ENCODE measurements around the gene IL6ST.
"Not testable (repeated sequence)": the region's sequence is repeated elsewhere in the genome, so short reads cannot be mapped to it uniquely, and the experiment has no call there.

Gene IL6ST

DNA sequence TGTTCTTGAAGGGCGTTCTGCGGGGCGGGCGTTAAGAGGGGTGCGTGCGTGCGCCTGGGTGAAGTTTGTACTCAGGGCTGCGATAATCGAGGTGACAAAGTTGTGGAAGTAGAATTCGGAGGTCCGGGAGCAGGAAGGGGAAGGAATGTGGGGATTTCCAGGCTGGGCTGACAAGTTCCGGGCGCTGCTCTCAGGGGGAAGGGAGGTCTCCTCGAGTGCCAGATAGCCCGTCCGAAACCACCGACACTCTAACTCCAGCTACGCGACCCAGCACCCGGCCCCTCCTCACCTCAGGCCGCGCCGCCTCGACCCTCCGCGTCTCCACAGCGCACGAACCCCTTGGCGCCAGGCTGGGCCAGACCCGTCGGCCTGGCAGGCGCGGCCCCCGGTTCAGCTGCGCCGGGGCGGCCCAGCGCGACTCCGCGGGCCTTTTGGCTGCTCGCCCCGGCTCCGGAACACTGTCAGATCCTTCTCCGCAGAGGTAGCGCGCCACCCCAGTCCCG, at the start of gene IL6ST:
TSS of gene IL6ST (minus strand) at position 469 of the 503 bp plus-strand sequence. CDS start 18,685 bp downstream, outside the sequence.
- DNase-seq (ENCODE audit: low read depth), result no peak

DNA sequence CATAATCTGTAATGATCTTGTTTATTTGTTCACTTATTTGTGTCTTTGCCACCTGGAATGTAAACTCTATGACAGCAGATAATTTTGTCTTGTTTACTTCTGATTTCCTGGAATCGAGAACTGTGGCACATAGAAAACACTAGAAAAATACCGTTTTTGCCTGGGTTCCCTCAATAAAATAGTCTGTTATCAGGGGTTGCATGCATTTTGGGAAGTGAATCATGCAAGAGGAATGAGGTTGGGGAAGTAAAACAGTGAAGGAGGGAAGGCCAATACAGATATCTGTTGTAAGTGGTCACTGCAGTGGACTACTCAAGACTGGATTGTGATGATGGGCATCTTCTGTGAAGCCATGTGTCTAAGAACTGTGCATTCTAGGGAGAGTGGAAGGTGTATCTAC, 45.2 kb upstream of the IL6ST start:
- no peak for DNase-seq (ENCODE audit: low read depth)

DNA sequence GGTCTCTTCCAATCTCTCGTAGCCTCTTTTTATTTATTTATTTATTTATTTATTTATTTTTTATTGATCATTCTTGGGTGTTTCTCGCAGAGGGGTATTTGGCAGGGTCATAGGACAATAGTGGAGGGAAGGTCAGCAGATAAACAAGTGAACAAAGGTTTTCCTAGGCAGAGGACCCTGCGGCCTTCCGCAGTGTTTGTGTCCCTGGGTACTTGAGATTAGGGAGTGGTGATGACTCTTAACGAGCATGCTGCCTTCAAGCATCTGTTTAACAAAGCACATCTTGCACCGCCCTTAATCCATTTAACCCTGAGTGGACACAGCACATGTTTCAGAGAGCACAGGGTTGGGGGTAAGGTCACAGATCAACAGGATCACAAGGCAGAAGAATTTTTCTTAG, 43.4 kb upstream of the IL6ST start:
- not testable (repeated sequence) for DNase-seq (ENCODE audit: low read depth)

DNA sequence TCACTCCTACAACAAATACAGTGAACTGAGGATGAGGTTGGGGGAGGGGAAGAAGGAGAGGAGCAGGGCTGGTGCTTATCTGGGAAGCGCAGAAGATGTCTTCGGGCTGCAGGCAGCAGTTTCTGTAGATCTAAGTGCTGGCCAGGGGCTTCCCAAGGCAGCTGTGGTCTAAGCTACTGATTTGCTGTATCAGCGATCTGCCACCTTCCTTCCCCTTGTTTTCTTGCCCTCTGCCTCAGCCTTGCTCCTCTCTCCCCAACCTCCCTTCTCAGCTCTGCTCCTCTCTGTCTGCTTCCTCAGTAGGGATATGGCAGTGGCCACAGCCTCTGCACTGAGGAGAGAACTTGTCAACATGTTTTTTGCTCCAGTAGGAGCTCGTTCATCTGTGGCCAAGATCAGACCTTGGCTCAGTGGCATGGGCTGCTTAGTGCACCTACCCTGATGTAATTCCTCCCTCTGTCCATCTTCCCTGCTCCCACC, 42.8 kb upstream of the IL6ST start:
- DNase-seq (ENCODE audit: low read depth), result no peak

DNA sequence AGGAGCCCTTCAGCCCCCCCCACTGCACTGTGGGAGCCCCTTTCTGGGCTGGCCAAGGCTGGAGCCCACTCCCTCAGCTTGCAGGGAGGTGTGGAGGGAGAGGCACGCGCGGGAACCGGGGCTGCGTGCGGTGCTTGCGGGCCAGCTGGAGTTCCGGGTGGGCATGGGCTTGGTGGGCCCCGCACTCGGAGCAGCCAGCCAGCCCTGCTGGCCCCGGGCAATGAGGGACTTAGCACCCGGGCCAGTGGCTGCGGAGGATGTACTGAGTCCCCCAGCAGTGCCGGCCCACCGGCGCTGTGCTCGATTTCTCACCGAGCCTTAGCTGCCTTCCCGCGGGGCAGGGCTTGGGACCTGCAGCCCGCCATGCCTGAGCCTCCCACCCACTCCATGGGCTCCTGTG, 40.6 kb upstream of the IL6ST start:
- not testable (repeated sequence) for DNase-seq (ENCODE audit: low read depth)

DNA sequence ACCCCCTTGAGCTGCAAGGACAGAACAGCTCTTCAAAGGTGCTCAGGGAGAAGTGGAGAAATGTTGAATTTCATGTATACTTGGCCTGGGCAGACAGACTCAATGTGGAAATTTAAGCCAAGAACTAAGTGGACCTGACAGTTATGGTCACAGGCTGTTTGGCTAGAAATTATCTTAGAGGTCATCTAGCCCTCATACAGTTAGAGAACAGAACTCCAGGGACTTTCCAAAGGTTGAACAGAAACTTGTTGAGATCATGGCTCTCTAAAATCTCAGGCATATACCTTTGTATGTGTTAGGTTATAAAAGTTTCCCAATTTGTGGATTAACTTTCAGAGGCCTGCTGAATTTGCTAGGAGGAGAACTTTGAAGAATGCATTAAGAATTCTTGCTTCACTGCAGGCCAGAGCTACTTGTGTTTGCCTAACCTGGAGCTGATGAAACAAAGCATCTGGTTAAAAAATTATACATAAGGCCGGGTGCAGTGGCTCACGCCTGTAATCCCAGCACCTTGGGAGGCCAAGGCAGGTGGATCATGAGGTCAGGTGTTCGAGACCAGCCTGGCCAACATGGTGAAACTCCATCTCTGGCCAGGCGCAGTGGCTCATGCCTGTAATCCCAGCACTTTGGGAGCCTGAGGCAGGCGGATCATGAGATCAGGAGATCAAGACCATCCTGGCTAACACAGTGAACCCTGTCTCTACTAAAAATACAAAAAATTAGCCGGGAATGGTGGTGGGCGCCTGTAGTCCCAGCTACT, 35.3 kb upstream of the IL6ST start:
- not testable (repeated sequence) for DNase-seq (ENCODE audit: low read depth)

DNA sequence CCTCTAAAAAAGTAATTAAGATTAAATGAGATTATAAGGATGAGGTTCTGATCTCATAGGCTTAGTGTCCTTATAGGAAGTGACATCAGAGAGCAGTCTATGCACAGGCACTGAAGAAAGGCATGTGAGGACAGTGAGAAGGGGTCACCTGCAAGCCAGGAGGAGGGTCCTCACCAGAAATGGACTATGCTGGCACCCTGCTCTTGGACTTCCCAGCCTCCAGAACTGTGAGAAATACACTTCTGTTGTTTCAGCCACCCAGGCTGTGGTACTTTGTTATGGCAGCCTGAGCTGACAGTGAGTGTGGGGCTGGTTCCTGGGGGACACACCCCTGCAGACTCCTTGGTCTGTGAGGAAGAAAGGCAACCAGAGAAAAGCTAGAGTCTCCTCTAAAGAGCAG, 34.7 kb upstream of the IL6ST start:
- DNase-seq (ENCODE audit: low read depth), result no peak

DNA sequence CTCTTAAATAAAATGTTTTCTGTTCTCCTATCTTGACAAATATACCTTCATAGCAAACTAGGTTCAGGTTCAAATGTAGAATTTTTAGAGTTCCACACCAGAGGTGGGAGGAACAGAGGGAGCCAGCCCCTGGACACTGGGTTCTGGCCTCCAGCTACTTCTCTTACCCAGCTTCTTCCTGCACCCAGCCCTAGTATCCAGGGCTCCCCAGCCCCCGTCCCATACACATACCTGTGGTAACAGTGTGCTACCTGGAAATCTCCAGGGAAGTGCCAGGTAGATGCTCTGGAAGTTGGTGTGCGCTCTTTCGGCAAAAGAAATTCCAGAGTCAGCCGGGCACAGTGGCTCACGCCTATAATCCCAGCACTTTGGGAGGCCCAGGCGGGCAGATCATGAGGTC, 33.9 kb upstream of the IL6ST start:
- no peak for DNase-seq (ENCODE audit: low read depth)

DNA sequence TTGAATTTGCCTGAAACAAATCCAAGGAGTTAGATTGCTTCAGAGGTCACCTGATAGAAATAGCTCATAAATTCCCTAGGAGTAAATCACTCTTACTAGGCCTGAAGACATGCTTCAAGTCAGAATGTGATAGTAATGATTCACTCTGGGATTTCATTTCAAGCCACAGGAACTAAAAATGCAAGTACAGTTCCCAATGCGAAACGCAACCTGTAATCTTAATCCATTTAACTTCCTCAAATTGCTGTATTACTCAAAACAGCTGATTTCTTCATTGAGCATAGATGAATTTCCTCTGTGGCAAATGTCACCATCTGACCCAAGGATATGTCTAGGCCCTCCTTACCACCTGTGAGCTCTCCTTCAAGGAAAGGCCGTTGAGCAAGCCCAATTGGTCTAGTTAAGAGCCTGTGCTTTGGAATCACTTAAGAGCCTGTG, 32.1 kb upstream of the IL6ST start:
- DNase-seq (ENCODE audit: low read depth), result no peak

DNA sequence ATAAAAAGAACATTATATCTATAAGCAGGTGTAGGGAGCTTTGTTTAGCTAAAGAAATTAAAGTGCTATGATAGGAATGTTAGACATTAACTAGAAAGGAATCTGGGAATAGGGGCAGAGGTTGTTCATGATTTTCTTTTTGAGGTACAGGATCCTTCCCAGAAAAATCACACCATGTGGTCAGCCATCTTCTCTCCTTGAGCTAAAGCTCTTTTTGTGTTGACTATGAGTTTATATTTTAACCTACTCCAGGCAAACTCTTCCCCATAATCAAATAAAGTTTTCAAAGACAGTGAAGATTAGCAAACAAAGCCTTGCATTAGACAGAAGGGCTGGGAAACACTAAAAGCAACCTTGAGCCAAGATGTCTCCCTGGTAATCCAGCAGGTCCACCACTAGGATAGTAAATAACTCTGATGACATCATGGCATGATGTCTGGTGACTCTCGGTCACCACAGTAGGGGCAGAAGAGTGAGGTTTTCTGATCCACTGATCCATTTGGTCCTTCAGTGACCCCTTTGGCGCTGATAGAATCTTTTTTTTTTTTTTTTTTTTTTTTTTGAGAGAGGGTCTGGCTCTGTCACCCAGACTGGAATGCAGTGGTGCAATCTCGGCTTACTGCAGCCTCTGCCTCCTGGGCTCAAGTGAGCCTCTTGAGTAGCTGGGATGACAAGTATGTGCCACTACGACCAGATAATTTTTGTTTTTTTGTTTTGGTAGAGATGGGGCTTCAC, 30.6 kb upstream of the IL6ST start:
- DNase-seq (ENCODE audit: low read depth), result no peak

DNA sequence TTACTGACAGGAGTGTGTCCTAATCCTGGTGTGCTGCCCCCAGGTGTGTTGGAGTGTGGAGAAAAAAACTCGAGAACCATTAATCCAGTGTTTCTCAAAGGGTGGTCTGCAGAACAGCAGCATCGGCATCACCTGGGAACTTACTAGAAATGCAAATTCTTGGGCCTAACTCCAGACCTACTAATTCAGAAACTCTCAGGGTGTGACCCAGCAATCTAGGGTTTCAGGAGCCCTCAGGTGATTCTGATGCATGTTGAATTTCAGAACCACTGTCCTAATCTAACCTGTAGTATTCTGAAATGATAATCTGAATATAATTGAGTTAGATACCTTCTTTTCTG, 30.0 kb upstream of the IL6ST start:
- no peak for DNase-seq (ENCODE audit: low read depth)

DNA sequence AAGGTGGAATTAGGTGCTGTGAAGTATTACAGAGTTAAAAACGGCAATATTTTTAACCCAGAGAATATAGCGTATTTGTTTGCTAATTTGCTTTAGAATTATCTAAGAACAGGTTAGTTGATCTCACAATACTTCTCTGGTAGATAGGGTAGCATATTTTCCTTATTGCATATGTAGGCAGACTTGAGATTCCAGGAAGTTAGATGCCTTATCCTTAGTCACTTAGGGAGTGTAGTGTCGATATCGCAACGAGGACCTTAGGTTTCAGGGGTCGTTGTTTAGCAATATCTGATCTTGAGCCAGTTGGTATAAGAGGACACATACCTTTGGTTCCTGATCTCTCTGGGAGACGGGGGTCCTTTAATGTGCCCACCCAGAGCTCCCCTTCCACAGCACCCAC, 28.5 kb upstream of the IL6ST start:
- no peak for DNase-seq (ENCODE audit: low read depth)

DNA sequence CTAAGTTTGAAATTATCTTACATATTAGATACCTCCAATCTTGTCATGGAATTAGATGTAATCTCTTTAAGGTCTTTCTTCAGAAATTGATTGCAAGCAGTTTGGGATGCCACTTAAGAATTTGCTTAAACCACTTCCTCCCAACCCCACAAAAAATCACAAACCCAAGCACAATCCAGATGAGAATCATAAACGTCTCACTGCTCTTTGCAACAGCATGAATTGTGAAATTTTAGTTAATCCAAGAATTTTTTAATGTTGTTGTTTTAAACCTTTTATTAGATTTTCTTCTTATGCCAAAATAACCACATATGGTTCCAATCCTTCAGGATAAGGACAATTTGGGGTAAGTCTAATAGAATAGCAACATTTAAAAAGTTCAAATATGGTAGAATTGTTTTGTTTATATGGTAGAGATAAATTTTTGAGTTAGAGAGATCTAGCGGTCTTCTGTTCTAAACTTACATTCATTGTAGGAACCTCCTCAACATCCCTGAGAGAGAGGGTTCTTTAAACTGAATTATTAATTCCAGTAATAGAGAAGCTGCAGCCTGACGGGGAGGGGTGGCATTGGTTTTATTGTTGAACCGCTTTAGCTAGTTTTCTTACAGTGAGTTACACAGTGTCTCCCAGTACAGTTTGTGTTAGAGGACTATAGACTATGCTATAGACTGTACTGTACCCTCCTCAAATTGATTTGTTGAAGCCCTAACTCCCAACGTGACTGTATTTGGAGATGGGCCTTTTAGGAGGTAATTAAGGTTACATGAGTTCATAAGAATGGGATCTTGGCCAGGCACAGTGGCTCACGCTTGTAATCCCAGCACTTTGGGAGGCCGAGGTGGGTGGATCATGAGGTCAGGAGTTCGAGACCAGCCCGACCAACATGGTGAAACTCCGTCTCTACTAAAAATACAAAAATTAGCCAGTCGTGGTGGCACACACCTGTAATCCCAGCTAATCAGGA, 24.8 kb upstream of the IL6ST start:
- DNase-seq (ENCODE audit: low read depth), result no peak

DNA sequence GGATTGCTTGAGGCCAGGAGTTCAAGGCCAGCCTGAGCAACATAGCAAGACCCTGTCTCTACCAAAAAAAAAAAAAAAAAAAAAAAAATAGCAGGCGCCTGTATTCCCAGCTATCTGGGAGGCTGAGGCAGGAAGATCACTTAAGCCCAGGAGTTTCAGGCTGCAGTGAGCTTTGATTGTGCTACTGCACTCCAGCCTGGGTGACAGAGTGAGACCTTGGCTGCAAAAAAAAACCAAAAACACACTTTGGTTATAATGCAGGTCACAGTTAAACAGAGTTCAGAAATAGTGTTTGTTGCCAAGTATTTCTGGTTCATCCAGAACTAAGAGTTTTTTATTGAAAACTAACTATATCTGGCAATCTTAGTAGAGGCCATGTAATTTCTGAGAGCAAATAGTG, 24.1 kb upstream of the IL6ST start:
- no peak for DNase-seq (ENCODE audit: low read depth)

DNA sequence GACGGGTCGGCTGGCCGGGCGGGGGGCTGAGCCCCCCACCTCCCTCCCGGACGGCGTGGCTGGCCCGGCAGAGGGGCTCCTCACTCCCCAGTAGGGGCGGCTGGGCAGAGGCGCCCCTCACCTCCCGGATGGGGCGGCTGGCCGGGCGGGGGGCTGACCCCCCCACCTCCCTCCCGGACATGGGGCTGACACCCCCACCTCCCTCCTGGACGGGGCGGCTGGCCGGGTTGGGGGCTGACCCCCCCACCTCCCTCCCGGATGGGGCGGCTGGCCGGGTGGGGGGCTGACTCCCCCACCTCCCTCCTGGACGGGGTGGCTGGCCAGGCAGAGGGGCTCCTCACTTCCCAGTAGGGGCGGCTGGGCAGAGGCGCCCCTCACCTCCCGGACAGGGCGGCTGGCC, 19.9 kb upstream of the IL6ST start:
- not testable (repeated sequence) for DNase-seq (ENCODE audit: low read depth)

DNA sequence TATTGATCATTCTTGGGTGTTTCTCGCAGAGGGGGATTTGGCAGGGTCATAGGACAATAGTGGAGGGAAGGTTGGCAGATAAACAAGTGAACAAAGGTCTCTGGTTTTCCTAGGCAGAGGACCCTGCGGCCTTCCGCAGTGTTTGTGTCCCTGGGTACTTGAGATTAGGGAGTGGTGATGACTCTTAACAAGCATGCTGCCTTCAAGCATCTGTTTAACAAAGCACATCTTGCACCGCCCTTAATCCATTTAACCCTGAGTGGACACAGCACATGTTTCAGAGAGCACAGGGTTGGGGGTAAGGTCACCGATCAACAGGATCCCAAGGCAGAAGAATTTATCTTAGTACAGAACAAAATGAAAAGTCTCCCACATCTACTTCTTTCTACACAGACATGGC, 19.2 kb upstream of the IL6ST start:
- not testable (repeated sequence) for DNase-seq (ENCODE audit: low read depth)

DNA sequence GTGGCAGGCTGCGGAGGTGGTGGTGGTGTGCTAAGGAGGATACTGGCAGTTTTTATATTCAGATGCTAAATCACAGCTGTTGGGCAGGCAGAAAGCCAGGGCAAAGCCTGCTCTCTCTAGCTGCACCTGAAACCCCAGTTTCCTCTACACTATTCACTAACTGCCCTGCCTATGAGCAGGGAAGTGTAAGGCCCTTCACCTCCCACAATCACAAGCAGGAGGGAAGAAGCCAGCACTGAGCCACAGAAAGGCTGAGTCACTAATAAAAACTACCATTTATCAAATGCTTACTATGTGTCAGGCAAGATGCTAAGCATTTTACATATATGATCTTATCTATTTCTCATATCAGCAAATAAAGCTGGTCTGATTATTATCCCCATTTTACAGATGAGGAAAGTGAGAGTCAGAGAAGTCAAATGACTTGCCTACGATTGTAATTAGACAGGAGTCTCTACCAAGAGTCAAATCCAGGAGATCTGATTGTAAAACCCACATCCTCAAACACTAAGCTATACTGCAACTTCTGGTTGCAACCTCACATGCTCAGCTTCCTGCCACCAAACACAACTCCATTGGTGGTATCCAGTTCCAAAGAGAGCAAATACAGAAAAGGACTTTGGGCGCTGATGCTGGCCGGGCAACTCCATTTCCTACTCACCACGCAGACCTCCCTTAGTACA, 17.7 kb upstream of the IL6ST start:
- DNase-seq (ENCODE audit: low read depth), result no peak

DNA sequence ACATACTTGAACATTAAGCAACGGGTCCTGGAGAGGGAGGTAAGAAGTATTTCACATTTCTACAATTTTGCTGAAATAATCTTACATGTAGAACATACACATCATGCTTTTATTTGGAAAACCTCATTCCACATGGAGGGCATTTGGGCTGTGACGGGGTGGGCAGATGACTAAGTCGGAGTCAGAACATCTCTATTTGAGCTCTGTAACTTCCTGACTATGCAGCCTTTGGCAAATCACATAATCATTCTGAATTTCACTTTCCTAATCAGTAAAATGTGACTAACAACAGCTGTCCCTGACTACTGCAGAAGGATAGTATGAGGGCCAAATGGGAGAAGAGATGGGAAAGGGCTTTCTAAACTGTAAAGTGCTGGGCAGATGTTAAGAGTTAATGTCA, 17.1 kb upstream of the IL6ST start:
- no peak for DNase-seq (ENCODE audit: low read depth)

DNA sequence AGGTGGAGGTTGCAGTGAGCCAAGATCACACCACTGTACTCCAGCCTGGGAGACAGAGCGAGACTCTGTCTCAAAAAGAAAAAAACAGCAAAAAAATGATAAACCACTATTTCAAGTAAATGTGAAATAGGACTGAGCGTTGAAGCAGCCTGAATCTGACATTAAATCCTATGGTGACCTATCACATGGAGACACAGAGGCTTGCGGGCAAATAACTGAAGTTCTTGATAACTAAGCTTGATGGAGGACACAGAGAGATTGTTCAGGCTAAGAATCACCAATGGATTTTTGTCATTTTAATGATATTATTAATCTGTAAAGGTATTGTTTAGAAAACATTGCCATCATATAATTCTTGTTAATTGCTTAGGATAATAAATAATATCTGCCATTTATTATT, 15.7 kb upstream of the IL6ST start:
- DNase-seq (ENCODE audit: low read depth), result no peak

DNA sequence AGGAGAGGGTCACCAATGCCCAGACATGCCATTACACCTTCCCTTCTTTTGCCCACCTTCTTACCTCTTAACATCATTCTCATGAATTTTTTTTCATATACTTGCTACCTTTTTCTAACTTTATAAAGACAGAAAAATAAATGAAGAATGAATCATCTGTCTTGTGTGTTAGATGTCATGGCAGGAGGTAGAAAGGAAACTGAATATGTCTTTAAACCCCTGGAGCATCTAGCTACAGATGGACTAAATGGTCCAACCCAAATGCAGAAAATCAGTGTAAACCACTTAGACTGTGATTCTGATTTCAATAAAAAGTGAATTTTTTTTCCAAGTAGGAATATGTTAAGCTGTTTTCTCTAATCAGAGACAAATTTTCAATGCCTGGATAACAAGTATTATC, 11.8 kb upstream of the IL6ST start:
- no peak for DNase-seq (ENCODE audit: low read depth)

DNA sequence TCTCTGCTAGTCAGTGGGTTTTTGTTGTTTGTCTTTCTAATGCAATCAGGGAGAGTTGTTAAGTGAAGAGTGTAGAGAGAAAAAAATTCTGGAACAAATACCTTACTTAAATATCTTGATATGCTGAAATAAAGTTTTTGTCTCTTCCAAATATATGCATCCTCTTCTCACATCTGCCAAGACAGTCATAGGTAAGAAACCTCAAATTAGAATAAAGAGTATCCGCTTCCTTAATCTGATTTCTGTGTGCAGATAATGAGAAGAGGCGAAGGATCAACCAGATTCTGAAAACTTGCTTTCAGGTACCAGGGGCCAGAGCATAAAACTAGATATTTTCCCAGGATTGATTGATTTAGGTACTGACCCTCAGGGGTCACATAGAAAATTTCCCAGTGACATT, 11.3 kb upstream of the IL6ST start:
- no peak for DNase-seq (ENCODE audit: low read depth)

DNA sequence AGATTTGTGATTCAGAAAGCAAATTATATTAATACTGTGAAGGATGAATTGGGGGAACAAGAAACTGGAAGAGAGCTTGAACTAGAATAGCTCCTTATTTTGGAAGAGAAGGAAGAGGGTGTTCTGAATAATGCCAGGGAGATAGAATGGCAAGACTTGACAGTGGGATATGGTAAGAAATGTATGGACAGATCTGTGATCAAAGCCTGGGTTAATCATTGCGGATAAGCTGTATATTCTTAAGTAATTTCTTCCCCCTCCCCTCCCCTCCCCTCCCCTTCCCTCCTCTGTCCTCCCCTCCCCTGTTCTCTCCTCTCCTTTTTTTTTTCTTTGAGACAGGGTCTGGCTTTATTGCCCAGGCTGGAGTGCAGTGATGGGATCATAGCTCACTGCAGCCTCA, 10.1 kb upstream of the IL6ST start:
- DNase-seq (ENCODE audit: low read depth), result no peak
